ENCODE results near the gene ICAM5. TPM values are rescaled to one million over a fixed set of nuclear protein-coding genes. Genes with fewer than 3 reads are reported as not detected.

The ICAM5 gene
- total RNA-seq, 2 donors from 2014 or later, result 0.10 to 0.25 TPM

DNA sequence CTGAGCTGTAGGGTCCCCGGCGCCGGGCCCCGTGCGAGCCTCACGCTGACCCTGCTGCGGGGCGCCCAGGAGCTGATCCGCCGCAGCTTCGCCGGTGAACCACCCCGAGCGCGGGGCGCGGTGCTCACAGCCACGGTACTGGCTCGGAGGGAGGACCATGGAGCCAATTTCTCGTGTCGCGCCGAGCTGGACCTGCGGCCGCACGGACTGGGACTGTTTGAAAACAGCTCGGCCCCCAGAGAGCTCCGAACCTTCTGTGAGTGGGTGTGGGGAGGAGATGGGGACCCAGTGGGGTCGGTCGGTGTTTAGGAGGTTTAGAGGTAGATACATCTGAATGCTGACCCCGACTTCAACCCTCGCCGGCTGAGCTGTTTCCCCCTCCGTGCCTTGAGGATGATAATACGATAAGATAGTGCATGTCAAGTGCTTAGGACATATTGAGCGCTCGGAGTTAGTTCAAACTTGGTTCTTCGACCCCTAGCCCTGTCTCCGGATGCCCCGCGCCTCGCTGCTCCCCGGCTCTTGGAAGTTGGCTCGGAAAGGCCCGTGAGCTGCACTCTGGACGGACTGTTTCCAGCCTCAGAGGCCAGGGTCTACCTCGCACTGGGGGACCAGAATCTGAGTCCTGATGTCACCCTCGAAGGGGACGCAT, 1.9 kb downstream of the ICAM5 start:
- H3K9me3 ChIP-seq (ENCODE audit: control insufficient read depth, low read length, poor library complexity, severe bottlenecking), result no peaks in the 10 kb centered on the region
- ATAC-seq (no peak), DNase-seq (no peak)
- peaks cover 57% of the 10 kb centered on the region for H3K4me1 Mint-ChIP-seq
- peaks cover 75% of the 10 kb centered on the region for H3K27me3 Mint-ChIP-seq
- peaks cover 7% of the 10 kb centered on the region for H3K36me3 Mint-ChIP-seq (ENCODE audit: low read depth)
- H3K4me3 Mint-ChIP-seq, result peak overlapping the region; percentile 90
- peak overlapping the region; percentile 91 for H3K27ac Mint-ChIP-seq

GRCh38 chr19:10292206-10292788, 2.5 kb downstream of the ICAM5 start:
- no peaks in the 10 kb centered on the region for H3K9me3 ChIP-seq (ENCODE audit: control insufficient read depth, low read length, poor library complexity, severe bottlenecking)
- H3K36me3 Mint-ChIP-seq (ENCODE audit: low read depth), result peaks cover 7% of the 10 kb centered on the region
- peaks cover 52% of the 10 kb centered on the region for H3K4me1 Mint-ChIP-seq
- ATAC-seq (peak; percentile 47), DNase-seq (peak; percentile 46 to 56 (median 54))
- peak overlapping the region; percentile 90 for H3K4me3 Mint-ChIP-seq
- peaks cover 74% of the 10 kb centered on the region for H3K27me3 Mint-ChIP-seq
- H3K27ac Mint-ChIP-seq, result peak overlapping the region; percentile 91

GRCh38 chr19:10292789-10293636, 3.3 kb downstream of the ICAM5 start:
- Mint-ChIP-seq H3K4me3 (peak overlapping the region; percentile 90), H3K27ac (peak overlapping the region; percentile 91), H3K27me3 (peaks cover 66% of the 10 kb centered on the region), H3K4me1 (peaks cover 50% of the 10 kb centered on the region), H3K36me3 (ENCODE audit: low read depth) (peaks cover 7% of the 10 kb centered on the region)
- DNase-seq (no peak), ATAC-seq (no peak)
- H3K9me3 ChIP-seq (ENCODE audit: control insufficient read depth, low read length, poor library complexity, severe bottlenecking), result no peaks in the 10 kb centered on the region

- no peak for DNase-seq
- Mint-ChIP-seq H3K27me3 (peaks cover 60% of the 10 kb centered on the region), H3K36me3 (ENCODE audit: low read depth) (peaks cover 7% of the 10 kb centered on the region), H3K4me3 (peak overlapping the region; percentile 90), H3K4me1 (peaks cover 46% of the 10 kb centered on the region), H3K27ac (peak overlapping the region; percentile 91)
- no peaks in the 10 kb centered on the region for H3K9me3 ChIP-seq (ENCODE audit: control insufficient read depth, low read length, poor library complexity, severe bottlenecking)
- no peak for ATAC-seq
These were observed 4.0 kb downstream of the ICAM5 start for GRCh38 chr19:10293637-10294367.

DNA sequence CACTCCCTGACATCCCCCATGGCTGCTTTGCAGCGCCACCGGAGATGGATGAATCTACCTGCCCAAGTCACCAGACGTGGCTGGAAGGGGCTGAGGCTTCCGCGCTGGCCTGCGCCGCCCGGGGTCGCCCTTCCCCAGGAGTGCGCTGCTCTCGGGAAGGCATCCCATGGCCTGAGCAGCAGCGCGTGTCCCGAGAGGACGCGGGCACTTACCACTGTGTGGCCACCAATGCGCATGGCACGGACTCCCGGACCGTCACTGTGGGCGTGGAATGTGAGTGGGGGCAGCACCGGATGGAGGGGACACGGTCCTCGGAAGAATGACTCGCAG, 4.6 kb downstream of the ICAM5 start:
- ATAC-seq, result no peak
- DNase-seq, result no peak
- H3K4me3 Mint-ChIP-seq, result peak overlapping the region; percentile 90
- H3K27me3 Mint-ChIP-seq, result peaks cover 55% of the 10 kb centered on the region
- H3K9me3 ChIP-seq (ENCODE audit: control insufficient read depth, low read length, poor library complexity, severe bottlenecking), result no peaks in the 10 kb centered on the region
- peaks cover 7% of the 10 kb centered on the region for H3K36me3 Mint-ChIP-seq (ENCODE audit: low read depth)
- H3K27ac Mint-ChIP-seq, result peak overlapping the region; percentile 91
- peaks cover 40% of the 10 kb centered on the region for H3K4me1 Mint-ChIP-seq

DNA sequence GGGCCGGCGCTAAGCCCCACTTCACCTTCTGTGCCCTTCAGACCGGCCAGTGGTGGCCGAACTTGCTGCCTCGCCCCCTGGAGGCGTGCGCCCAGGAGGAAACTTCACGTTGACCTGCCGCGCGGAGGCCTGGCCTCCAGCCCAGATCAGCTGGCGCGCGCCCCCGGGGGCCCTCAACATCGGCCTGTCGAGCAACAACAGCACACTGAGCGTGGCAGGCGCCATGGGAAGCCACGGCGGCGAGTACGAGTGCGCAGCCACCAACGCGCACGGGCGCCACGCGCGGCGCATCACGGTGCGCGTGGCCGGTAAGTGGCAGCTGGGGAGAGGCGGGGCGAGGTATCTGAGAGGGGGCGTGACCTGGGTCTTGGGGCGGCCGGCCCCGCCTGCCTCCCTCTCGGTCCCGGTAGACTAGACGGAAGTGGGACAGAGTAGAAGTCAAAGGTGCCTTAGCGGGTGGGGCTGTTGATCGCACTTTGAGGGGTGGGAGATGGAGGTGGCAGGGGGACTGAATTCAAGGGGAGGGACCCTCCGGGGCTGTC, 5.6 kb downstream of the ICAM5 start:
- peak overlapping the region; percentile 91 for H3K27ac Mint-ChIP-seq
- H3K4me3 Mint-ChIP-seq, result peak overlapping the region; percentile 90
- H3K4me1 Mint-ChIP-seq, result peaks cover 33% of the 10 kb centered on the region
- H3K27me3 Mint-ChIP-seq, result peaks cover 50% of the 10 kb centered on the region
- no peaks in the 10 kb centered on the region for H3K9me3 ChIP-seq (ENCODE audit: control insufficient read depth, low read length, poor library complexity, severe bottlenecking)
- peak; percentile 49 to 69 (median 61) for DNase-seq
- peak; percentile 74 for ATAC-seq
- H3K36me3 Mint-ChIP-seq (ENCODE audit: low read depth), result peaks cover 5% of the 10 kb centered on the region

DNA sequence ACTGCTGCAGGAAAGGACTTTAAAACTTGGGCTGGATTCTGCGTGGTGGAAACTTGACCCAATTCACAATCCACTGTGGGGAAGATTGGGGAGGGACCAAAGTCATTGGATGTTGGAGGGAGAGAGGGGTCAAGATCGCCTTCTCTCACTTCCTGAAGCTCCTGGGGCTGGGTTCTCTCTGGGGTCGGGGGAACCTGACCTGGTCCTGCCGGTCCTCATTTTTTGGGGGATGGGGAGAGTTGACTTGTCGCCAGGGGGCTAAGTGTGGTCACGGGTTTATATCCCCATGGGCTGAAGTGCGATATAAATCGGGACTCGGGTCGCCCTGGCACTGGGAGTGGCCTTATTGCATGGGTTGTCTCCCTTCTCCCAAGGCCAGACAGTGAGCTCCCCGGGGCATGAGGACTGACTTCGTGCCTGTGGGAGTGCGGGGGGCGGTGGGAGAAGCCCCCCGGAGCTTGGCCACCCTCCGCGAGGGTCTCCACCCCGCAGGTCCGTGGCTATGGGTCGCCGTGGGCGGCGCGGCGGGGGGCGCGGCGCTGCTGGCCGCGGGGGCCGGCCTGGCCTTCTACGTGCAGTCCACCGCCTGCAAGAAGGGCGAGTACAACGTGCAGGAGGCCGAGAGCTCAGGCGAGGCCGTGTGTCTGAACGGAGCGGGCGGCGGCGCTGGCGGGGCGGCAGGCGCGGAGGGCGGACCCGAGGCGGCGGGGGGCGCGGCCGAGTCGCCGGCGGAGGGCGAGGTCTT, 6.3 kb downstream of the ICAM5 start:
- peak overlapping the region; percentile 90 for H3K4me3 Mint-ChIP-seq

DNA sequence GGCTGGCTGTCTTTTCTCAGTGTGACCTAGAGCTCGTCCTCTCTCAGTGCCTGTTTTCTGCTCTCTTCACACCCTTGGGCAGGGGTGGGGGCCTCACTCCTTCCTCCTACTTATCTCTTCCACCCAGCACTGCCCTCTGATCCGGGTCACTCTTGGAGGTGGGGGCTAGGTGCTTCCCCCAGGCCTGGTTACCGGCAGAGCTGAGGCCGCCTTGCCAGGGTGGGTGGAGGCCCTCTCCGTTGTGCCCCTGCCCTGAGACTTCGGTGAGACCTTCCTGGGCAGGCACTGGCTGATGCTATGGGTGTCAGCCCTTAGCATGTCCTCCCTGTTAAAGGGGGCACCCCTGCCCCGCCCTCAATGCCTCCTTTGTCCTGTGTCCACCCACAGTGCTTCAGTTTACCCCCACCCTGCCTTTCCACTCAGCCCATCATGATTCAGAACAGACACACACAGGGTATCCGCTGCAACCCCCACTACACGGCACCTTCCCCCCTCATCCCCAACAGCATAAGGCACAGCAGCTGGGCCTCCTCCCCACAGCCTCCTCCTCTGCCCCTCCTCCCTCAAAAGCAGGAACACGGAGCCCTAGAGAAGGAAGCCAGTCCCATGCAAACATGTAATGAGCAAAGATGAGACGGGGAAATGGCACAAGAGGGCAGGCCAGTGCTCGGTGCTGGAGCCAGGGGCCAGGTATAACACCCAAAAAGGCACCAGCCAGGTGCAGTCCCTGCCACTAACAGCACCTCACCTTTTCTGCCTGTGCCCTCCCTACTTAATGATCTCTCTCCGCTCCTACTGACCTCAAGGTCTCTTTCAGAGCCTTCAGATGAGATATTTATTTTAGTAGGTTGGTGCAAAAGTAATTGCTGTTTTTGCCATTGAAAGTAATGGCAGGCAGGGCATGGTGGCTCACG, 10.1 kb downstream of the ICAM5 start:
- Mint-ChIP-seq H3K27me3 (peaks cover 8% of the 10 kb centered on the region), H3K4me1 (peaks cover 13% of the 10 kb centered on the region), H3K27ac (no peak overlapping the region), H3K36me3 (ENCODE audit: low read depth) (no peaks in the 10 kb centered on the region), H3K4me3 (peak overlapping the region; percentile 39)
- ATAC-seq (no peak), DNase-seq (no peak)
- H3K9me3 ChIP-seq (ENCODE audit: control insufficient read depth, low read length, poor library complexity, severe bottlenecking), result no peaks in the 10 kb centered on the region

More for the DNA sequence above, 6.3 kb downstream of the ICAM5 start:
- no peaks in the 10 kb centered on the region for H3K9me3 ChIP-seq (ENCODE audit: control insufficient read depth, low read length, poor library complexity, severe bottlenecking)
- peaks cover 43% of the 10 kb centered on the region for H3K27me3 Mint-ChIP-seq
- DNase-seq, result no peak
- no peak for ATAC-seq
- peaks cover 5% of the 10 kb centered on the region for H3K36me3 Mint-ChIP-seq (ENCODE audit: low read depth)
- peaks cover 27% of the 10 kb centered on the region for H3K4me1 Mint-ChIP-seq
- peak overlapping the region; percentile 91 for H3K27ac Mint-ChIP-seq

DNA sequence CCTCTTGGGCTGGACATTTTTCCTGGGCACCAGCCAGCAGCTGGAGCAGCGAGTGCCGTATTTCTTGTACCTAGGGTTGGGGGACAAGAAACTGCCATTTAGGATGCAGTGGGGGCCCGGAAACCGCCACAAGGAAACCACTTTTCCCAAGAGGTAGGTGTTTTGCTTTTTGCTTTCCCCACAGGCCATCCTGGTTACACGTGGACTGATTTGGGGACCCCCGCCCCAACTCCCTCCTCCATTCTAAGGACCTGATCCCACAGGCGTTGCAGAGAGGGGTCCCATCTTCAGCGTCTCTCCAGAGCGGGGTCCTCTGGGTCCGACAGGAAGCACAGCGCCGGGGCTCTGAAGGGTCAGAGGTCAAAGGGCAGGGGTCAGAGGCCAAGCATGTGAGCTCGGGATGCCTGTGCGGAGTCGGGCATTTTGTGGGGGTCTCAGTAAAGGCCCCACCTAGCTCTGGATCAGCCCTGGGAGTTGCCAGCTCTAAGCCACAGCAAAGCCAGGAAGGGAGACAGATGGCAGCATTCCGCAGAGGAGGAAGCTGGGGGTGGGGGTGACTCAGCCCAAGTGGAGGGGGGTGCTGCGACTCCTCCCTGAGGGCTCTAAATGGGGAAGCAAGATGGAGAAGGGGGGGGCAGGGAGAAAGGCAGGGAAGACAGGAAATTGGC, 15.5 kb downstream of the ICAM5 start:
- no peaks in the 10 kb centered on the region for H3K9me3 ChIP-seq (ENCODE audit: control insufficient read depth, low read length, poor library complexity, severe bottlenecking)
- H3K27me3 Mint-ChIP-seq, result no peaks in the 10 kb centered on the region
- no peak for DNase-seq
- H3K4me1 Mint-ChIP-seq, result peaks cover 5% of the 10 kb centered on the region
- no peak overlapping the region for H3K27ac Mint-ChIP-seq
- no peak for ATAC-seq
- H3K4me3 Mint-ChIP-seq, result no peak overlapping the region
- H3K36me3 Mint-ChIP-seq (ENCODE audit: low read depth), result no peaks in the 10 kb centered on the region

GRCh38 chr19:10306327-10306726, 16.6 kb downstream of the ICAM5 start:
- H3K4me1 Mint-ChIP-seq, result peaks cover 5% of the 10 kb centered on the region
- no peak for ATAC-seq
- no peaks in the 10 kb centered on the region for H3K9me3 ChIP-seq (ENCODE audit: control insufficient read depth, low read length, poor library complexity, severe bottlenecking)
- no peak overlapping the region for H3K27ac Mint-ChIP-seq
- no peaks in the 10 kb centered on the region for H3K27me3 Mint-ChIP-seq
- no peak overlapping the region for H3K4me3 Mint-ChIP-seq
- H3K36me3 Mint-ChIP-seq (ENCODE audit: low read depth), result no peaks in the 10 kb centered on the region
- no peak for DNase-seq

DNA sequence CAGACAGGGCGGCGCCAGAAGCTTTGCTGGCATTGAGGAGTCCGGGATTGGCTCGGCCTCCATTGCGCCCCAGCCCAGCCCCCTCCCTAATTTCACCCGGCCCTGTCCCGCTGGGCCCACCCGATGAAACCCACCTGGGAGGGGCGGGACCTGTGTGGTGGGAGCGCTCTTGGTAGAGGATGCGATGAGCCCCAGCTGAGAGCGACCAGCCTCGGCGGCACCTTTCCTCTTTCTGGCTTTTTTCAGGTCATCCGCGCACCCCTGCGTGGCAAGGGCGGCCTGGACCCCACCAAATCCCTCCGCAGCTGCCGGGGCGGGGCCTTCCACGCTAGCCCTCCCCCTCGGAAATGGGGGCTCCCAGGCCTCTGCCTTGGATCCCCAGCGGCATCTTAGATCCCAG, 19.7 kb downstream of the ICAM5 start, which contains the start of gene ZGLP1:
ZGLP1 (minus strand) TSS at position 393 of the 400 bp plus-strand sequence.
- no peak for ATAC-seq
- no peak within 1 kb of the TSS for H3K27ac Mint-ChIP-seq
- H3K4me1 Mint-ChIP-seq, result peaks cover 1% of the 10 kb centered on the region
- DNase-seq, result no peak
- H3K27me3 Mint-ChIP-seq, result no peaks in the 10 kb centered on the region
- H3K36me3 Mint-ChIP-seq (ENCODE audit: low read depth), result peaks cover 2% of the 10 kb centered on the region
- H3K9me3 ChIP-seq (ENCODE audit: control insufficient read depth, low read length, poor library complexity, severe bottlenecking), result no peaks in the 10 kb centered on the region
- H3K4me3 Mint-ChIP-seq, result no peak within 1 kb of the TSS
